Measurements from ENCODE around the gene RESF1. TPM values are rescaled to one million over a fixed set of nuclear protein-coding genes. Genes with fewer than 3 reads are reported as not detected.

The RESF1 gene
- total RNA-seq: 10 to 100 TPM; 41.5 to 47.3 (median 46.8) TPM
- long read RNA-seq, donor 1, full-length matches to known transcripts: 8 of 27 reads
- long read RNA-seq, donor 1, partial matches to known transcripts: 10 of 27 reads
- long read RNA-seq, donor 1, other reads (novel, unspliced or antisense): 9 of 27 reads
- long read RNA-seq, donor 2, partial matches to known transcripts: 12 of 15 reads
- long read RNA-seq, donor 2, other reads (novel, unspliced or antisense): 3 of 15 reads

- no peak for TF ChIP-seq CTCF (IDR thresholded peaks at IDR 0.05)
- peak; percentile 93 to 96 (median 94) for DNase-seq
- H3K4me1 ChIP-seq (ENCODE audit: low read depth): peaks cover 23% of the 10 kb centered on the region
- peak; percentile 98 for ATAC-seq
- intact Hi-C loops (cut with DNase I, micrococcal nuclease): no loop called here
- no peaks in the 10 kb centered on the region for H3K9me3 ChIP-seq
- peak within 1 kb of the TSS; percentile 35 for H3K4me3 ChIP-seq
- no peaks in the 10 kb centered on the region for H3K36me3 ChIP-seq (ENCODE audit: low read depth)
These were observed at the start of gene RESF1 for GRCh38 chr12:31959161-31959700. RESF1 (plus strand) TSS chr12:31959415; CDS start chr12:31980956, 21,541 bp downstream.

GRCh38 chr12:31914927-31915326 is 44.3 kb upstream of the RESF1 start:
- no peak for DNase-seq
- no peak overlapping the region for H3K4me3 ChIP-seq
- H3K4me1 ChIP-seq (ENCODE audit: low read depth): no peaks in the 10 kb centered on the region
- ATAC-seq: no peak
- H3K9me3 ChIP-seq: peaks cover 22% of the 10 kb centered on the region
- H3K36me3 ChIP-seq (ENCODE audit: low read depth): no peaks in the 10 kb centered on the region
- TF ChIP-seq CTCF (IDR thresholded peaks at IDR 0.05): no peak
- intact Hi-C loops (cut with DNase I, micrococcal nuclease): no loop called here

- TF ChIP-seq CTCF (IDR thresholded peaks at IDR 0.05): no peak
- Histone ChIP-seq H3K4me1 (ENCODE audit: low read depth) (no peaks in the 10 kb centered on the region), H3K4me3 (no peak overlapping the region), H3K36me3 (ENCODE audit: low read depth) (no peaks in the 10 kb centered on the region), H3K9me3 (peaks cover 22% of the 10 kb centered on the region)
- intact Hi-C loops (cut with DNase I, micrococcal nuclease): no loop called here
- ATAC-seq: no peak
- no peak for DNase-seq
These were observed 43.8 kb upstream of the RESF1 start for GRCh38 chr12:31915446-31915845.

GRCh38 chr12:31922341-31923062 is 36.7 kb upstream of the RESF1 start:
- intact Hi-C loops (cut with DNase I, micrococcal nuclease): no loop called here
- ATAC-seq (no peak), DNase-seq (no peak)
- H3K4me3 ChIP-seq: no peak overlapping the region
- no peak for TF ChIP-seq CTCF (IDR thresholded peaks at IDR 0.05)
- no peaks in the 10 kb centered on the region for H3K4me1 ChIP-seq (ENCODE audit: low read depth)
- peaks cover 21% of the 10 kb centered on the region for H3K9me3 ChIP-seq
- no peaks in the 10 kb centered on the region for H3K36me3 ChIP-seq (ENCODE audit: low read depth)

- H3K4me3 ChIP-seq: no peak overlapping the region
- TF ChIP-seq CTCF (IDR thresholded peaks at IDR 0.05): no peak
- ATAC-seq (no peak), DNase-seq (no peak)
- H3K9me3 ChIP-seq: peaks cover 21% of the 10 kb centered on the region
- no peaks in the 10 kb centered on the region for H3K36me3 ChIP-seq (ENCODE audit: low read depth)
- intact Hi-C loops (cut with DNase I, micrococcal nuclease): no loop called here
- H3K4me1 ChIP-seq (ENCODE audit: low read depth): no peaks in the 10 kb centered on the region
These were observed 36.2 kb upstream of the RESF1 start for GRCh38 chr12:31923063-31923412.
